PFSK-1 (cell line): Measurements from ENCODE around the gene MCRS1.

Experiments used
- FOXP2 ChIP-seq: optimal IDR thresholded peaks from 2 replicates; pipeline ENCODE3; 2011; ENCODE audit warnings: borderline replicate concordance, control low read depth, inconsistent platforms; ENCODE audit not compliant: insufficient read depth; ENCODE audit errors: extremely low read length, extremely low read depth
- POLR2AphosphoS5 ChIP-seq: IDR thresholded peaks from 2 replicates; pipeline ENCODE4 v1.6.1; 2012; ENCODE audit warnings: low read depth, mild to moderate bottlenecking, control low read depth, low read length, moderate library complexity
- SIN3A ChIP-seq: IDR thresholded peaks from 2 replicates; pipeline ENCODE4 v1.6.1; 2012; ENCODE audit warnings: mild to moderate bottlenecking, low read length, moderate library complexity, borderline replicate concordance; ENCODE audit not compliant: insufficient read depth
- TAF1 ChIP-seq: IDR thresholded peaks from 2 replicates; pipeline ENCODE4 v1.6.1; 2012; ENCODE audit warnings: low read length, control low read depth, borderline replicate concordance; ENCODE audit not compliant: insufficient read depth
- TF ChIP-seq, protein P1 (sequence below), 2 experiments: IDR thresholded peaks; 2 replicates each; pipeline versions ENCODE4 v1.6.1 to v1.8.0; 2011 to 2012; ENCODE audit warnings: low read depth in 2 of 2, low read length in 2 of 2, control low read depth in 1 of 2, inconsistent platforms in 1 of 2, mild to moderate bottlenecking in 1 of 2, moderate library complexity in 1 of 2; ENCODE audit not compliant: insufficient read depth in 1 of 2

The MCRS1 gene

DNA sequence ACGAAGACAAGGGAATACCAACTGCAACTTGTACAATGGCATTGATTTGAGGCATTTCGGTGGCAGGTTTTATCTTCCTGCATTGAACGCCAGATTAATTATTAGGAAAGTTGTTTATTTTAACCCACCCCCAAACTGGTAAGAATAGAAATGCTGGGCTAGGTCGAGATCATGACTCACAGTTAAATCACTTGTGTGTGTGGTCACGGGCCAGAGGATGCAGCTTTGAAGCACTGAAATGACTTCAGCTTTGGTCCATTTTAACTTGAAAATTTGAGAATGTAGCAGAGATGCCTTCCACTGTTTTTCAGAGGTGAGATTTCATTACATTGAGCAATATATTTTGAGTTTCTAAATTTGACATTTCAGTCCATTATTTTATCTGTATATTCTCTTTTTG lies 52.7 kb downstream of the MCRS1 start:
- TF ChIP-seq POLR2AphosphoS5 (no peak), FOXP2 (no peak), SIN3A (no peak), TAF1 (no peak)
- TF ChIP-seq, protein P1, sequence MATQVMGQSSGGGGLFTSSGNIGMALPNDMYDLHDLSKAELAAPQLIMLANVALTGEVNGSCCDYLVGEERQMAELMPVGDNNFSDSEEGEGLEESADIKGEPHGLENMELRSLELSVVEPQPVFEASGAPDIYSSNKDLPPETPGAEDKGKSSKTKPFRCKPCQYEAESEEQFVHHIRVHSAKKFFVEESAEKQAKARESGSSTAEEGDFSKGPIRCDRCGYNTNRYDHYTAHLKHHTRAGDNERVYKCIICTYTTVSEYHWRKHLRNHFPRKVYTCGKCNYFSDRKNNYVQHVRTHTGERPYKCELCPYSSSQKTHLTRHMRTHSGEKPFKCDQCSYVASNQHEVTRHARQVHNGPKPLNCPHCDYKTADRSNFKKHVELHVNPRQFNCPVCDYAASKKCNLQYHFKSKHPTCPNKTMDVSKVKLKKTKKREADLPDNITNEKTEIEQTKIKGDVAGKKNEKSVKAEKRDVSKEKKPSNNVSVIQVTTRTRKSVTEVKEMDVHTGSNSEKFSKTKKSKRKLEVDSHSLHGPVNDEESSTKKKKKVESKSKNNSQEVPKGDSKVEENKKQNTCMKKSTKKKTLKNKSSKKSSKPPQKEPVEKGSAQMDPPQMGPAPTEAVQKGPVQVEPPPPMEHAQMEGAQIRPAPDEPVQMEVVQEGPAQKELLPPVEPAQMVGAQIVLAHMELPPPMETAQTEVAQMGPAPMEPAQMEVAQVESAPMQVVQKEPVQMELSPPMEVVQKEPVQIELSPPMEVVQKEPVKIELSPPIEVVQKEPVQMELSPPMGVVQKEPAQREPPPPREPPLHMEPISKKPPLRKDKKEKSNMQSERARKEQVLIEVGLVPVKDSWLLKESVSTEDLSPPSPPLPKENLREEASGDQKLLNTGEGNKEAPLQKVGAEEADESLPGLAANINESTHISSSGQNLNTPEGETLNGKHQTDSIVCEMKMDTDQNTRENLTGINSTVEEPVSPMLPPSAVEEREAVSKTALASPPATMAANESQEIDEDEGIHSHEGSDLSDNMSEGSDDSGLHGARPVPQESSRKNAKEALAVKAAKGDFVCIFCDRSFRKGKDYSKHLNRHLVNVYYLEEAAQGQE (IDR thresholded peaks at IDR 0.05; ENCODE audit: insufficient read depth in 1 of 2, low read depth in 2 of 2, low read length in 2 of 2) = no peak

DNA sequence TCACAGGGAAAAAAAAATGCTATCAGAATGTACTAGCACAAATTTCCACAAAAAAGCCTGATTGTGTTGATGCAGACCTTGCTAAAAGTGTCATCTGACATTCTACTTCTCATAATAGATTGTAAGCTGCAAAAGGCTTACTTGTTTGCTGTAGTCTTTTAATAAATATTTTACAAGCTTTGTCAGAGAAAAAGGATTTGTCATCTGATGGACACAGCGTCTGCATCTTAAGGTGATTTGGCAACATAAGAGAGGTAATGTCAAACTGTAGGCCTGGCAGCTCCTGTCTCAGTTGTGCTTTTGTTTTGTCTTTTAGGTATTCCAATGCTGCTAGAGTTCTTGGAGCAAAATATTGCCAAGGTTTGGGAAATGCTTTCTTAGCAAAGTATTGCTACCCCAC lies 55.4 kb downstream of the MCRS1 start:
- TF ChIP-seq, protein P1 (IDR thresholded peaks at IDR 0.05; ENCODE audit: insufficient read depth in 1 of 2, low read depth in 2 of 2, low read length in 2 of 2) = no peak
- no peak for TF ChIP-seq TAF1

DNA sequence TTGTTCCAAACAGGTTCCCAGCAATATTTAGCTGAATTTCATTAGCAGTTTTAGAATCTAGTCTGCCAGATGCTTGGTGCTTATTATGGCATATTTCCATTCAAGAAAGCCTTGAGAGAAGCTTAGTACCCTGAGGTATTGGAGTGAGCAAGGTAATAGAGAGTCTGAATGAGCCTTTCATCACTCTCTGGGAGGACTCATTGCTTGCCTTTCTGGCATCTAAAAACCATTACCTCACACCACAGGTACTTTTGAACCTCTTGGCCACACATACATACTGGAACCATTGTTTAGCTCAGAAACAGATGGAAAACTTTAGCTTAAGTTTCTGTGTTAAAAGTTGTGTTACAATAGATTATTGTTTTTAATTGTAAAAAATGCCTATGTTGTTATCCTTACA lies 56.5 kb downstream of the MCRS1 start:
- TF ChIP-seq TAF1 (no peak), POLR2AphosphoS5 (no peak), FOXP2 (no peak), SIN3A (no peak)
- TF ChIP-seq, protein P1 (IDR thresholded peaks at IDR 0.05; ENCODE audit: insufficient read depth in 1 of 2, low read depth in 2 of 2, low read length in 2 of 2) = no peak
